ENCODE data around the gene UBR3.
A peak's percentile ranks its signal among the peaks of the same experiment; 100 is the strongest.
"Not testable (repeated sequence)": the region's sequence is repeated elsewhere in the genome, so short reads cannot be mapped to it uniquely, and the experiment has no call there.

UBR3 gene

DNA sequence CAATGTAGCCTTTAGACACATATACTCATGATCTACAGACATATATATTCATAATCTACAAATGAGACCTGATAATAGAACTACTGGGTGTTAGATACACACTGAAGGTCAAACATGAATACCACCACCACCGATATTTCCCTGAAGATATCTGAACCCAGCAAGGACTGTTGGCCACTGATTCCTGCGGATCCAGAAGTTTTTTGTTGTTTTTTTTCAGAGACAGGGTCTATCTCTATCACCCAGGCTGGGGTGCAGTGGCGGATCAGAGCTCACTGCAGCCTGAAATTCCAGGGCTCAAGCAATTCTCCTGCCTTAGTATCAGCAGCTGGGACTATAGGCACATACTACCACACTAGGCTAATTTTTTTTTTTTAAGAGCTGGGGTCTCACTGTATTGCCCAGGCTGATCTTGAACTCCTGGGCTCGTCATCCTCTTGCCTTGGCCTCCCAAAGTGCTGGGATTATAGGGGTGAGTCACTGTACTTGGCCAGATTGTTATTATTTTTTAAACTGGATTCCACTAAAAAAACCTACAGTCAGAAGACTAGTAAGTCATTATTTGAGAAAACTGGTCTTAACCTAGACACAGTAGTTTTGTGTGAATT lies 4.4 kb upstream of the UBR3 start:
- Histone ChIP-seq H3K36me3 (ENCODE audit: insufficient read depth, low read length) (peaks cover 9% of the 10 kb centered on the region; the same call in 1 of the 2 replicates), H2AFZ (ENCODE audit: low read length, unreplicated experiment) (no peak overlapping the region), H3K27ac (ENCODE audit: low read depth, low read length) (peak overlapping the region; percentile 46), H3K27me3 (ENCODE audit: insufficient read depth, low read length) (no peaks in the 10 kb centered on the region), H3K79me2 (ENCODE audit: control insufficient read depth, insufficient read depth, low read length, unreplicated experiment) (peaks cover 46% of the 10 kb centered on the region), H3K4me1 (ENCODE audit: control insufficient read depth, insufficient read depth, low read length, unreplicated experiment) (peaks cover 46% of the 10 kb centered on the region), H3K4me3 (ENCODE audit: low read depth, low read length) (peak overlapping the region; percentile 82)

DNA sequence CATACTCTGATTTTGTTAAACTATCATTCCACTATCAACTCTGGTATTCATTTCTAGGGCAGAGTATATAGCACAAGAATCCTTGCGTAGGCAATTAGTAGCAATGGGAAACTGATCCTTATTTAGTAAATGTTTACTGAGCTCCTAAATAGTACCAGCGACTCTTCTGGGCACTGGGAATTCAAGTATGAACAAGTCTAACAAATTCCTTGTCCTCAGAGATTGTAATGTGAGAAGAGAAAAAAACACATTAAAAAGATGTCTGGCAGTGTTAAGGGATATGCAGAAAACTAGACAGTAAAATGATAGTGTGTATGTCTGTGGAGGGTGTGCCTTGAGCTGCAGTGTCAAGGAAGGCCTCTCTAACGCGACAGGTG lies 3.3 kb upstream of the UBR3 start:
- peak overlapping the region; percentile 46 for H3K27ac ChIP-seq (ENCODE audit: low read depth, low read length)
- H2AFZ ChIP-seq (ENCODE audit: low read length, unreplicated experiment) = peak overlapping the region; percentile 75
- H3K4me1 ChIP-seq (ENCODE audit: control insufficient read depth, insufficient read depth, low read length, unreplicated experiment) = peaks cover 36% of the 10 kb centered on the region
- H3K4me3 ChIP-seq (ENCODE audit: low read depth, low read length) = peak overlapping the region; percentile 82
- no peaks in the 10 kb centered on the region for H3K27me3 ChIP-seq (ENCODE audit: insufficient read depth, low read length)
- H3K79me2 ChIP-seq (ENCODE audit: control insufficient read depth, insufficient read depth, low read length, unreplicated experiment) = peaks cover 52% of the 10 kb centered on the region
- no peaks in the 10 kb centered on the region; the same call in 1 of the 2 replicates for H3K36me3 ChIP-seq (ENCODE audit: insufficient read depth, low read length)

DNA sequence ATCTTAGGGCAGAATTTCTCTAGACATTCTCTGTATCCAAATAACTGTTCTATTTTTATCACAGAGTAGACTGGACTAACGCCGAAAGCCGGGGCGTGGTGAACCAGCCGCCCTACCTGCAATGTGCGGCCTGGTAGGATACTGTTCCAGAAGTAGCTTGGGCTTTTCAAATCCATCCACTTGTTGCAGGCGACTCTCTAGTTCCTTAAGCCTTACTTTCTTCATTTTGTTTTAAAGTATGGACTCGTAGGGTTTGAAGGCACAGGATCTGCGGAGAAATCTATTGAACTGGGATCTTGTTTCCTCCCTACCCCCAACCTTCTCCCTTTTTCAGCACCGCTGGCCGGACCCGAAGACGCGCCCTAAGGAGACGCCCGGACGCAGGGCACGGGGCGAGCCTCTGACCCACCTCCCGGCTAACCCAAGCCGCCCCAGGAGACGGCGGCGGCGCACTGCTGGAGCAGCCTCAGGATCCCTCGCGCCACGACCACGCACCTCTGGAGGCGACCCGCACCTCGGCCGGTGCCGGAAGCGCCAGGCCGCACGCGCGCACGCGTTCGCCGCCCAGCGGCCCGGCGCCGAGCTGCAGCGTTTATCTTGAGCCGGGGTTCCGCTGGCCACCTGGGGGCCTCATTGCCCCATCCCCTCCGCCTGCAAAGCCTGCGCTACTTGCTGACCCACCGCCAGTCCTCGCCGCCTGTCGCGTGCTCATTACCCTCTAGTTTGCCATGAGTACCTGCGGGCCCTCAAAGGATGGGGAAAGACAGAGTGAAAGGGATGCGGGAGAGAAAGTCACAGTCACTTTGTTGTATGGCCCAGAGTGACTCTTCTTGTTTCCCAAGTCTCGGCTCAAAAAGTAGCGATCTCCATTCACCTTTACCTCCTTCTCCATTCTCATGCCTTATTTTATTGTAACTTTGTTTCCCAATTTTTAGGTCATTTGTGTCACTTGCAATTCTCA lies 2.6 kb upstream of the UBR3 start, which contains the start of gene METTL5:
TSS of gene METTL5 (minus strand) at position 533 of the 961 bp plus-strand sequence. CDS start at position 225, 308 bp downstream.
- Histone ChIP-seq H3K27ac (ENCODE audit: low read depth, low read length) (peak within 1 kb of the TSS; percentile 46), H3K79me2 (ENCODE audit: control insufficient read depth, insufficient read depth, low read length, unreplicated experiment) (peaks cover 59% of the 10 kb centered on the region), H3K4me1 (ENCODE audit: control insufficient read depth, insufficient read depth, low read length, unreplicated experiment) (peaks cover 31% of the 10 kb centered on the region)

DNA sequence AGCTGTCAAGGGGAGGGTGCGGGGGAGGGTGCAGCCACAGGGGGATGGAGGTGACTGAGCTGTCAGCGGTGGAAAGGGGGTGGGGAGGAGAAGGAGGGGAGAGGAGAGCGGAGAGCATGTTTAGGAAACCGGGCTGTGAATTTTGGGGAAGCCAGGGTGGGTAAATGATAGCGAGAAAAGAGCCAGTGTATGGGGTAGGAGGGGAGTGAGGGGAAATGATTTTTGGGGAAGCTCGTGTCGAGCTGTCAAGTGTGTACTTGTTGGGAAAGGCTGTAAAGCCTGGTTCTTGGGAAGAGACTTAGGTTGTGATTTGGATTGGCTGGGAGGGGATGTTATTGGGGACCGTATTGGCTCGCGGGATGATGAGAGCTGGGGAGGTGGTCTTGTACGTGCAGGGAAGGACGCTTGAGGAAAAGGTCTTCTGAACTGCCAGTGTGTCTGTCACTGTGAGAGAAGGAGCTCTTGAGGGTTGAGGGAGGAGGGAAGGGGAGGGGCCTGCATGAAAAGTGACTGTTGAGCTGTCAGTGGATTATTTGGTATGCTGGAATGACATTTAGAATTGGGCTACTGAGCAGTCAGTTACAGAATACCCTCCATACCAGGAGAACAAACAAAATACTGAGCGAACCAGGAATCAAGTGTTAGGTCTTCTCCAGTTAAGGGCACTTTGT lies 1.0 kb downstream of the UBR3 start:
- no peak overlapping the region for H2AFZ ChIP-seq (ENCODE audit: low read length, unreplicated experiment)
- peak overlapping the region; percentile 98 for H3K4me3 ChIP-seq (ENCODE audit: low read depth, low read length)
- H3K27ac ChIP-seq (ENCODE audit: low read depth, low read length) = peak overlapping the region; percentile 65; the same call in 1 of the 2 replicates

More for the DNA sequence above, 2.6 kb upstream of the UBR3 start, which contains the start of gene METTL5:
- H3K27me3 ChIP-seq (ENCODE audit: insufficient read depth, low read length) = no peaks in the 10 kb centered on the region
- H2AFZ ChIP-seq (ENCODE audit: low read length, unreplicated experiment) = peak within 1 kb of the TSS; percentile 75
- H3K36me3 ChIP-seq (ENCODE audit: insufficient read depth, low read length) = no peaks in the 10 kb centered on the region
- peak within 1 kb of the TSS; percentile 82 for H3K4me3 ChIP-seq (ENCODE audit: low read depth, low read length)

DNA sequence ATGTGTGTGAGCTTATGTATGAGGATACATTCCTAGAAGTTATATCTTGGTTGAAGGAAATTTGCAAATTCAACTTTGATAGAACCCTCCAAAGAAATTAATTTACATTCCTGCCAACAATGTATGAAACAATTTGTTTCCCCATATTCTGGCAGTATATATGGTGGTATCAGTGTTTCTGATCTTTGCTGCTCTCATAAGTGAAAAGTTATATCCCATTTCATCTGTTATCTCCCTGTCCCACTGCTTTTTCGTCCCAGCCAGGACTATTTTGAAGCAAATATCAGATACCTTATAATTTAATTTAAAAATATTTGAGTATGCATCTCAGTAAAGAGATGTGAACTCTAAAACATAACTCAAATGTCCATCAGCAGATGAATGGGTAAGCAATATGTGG lies 7.1 kb downstream of the UBR3 start:
- Histone ChIP-seq H3K4me3 (ENCODE audit: low read depth, low read length) (no peak overlapping the region), H2AFZ (ENCODE audit: low read length, unreplicated experiment) (no peak overlapping the region), H3K27ac (ENCODE audit: low read depth, low read length) (no peak overlapping the region), H3K27me3 (ENCODE audit: insufficient read depth, low read length) (no peaks in the 10 kb centered on the region), H3K36me3 (ENCODE audit: insufficient read depth, low read length) (peaks cover 3% of the 10 kb centered on the region; the same call in 1 of the 2 replicates), H3K4me1 (ENCODE audit: control insufficient read depth, insufficient read depth, low read length, unreplicated experiment) (peaks cover 8% of the 10 kb centered on the region), H3K79me2 (ENCODE audit: control insufficient read depth, insufficient read depth, low read length, unreplicated experiment) (peaks cover 80% of the 10 kb centered on the region)

More for the DNA sequence above, 1.0 kb downstream of the UBR3 start:
- Histone ChIP-seq H3K4me1 (ENCODE audit: control insufficient read depth, insufficient read depth, low read length, unreplicated experiment) (peaks cover 15% of the 10 kb centered on the region), H3K36me3 (ENCODE audit: insufficient read depth, low read length) (peaks cover 3% of the 10 kb centered on the region; the same call in 1 of the 2 replicates), H3K79me2 (ENCODE audit: control insufficient read depth, insufficient read depth, low read length, unreplicated experiment) (peaks cover 66% of the 10 kb centered on the region), H3K27me3 (ENCODE audit: insufficient read depth, low read length) (no peaks in the 10 kb centered on the region)

DNA sequence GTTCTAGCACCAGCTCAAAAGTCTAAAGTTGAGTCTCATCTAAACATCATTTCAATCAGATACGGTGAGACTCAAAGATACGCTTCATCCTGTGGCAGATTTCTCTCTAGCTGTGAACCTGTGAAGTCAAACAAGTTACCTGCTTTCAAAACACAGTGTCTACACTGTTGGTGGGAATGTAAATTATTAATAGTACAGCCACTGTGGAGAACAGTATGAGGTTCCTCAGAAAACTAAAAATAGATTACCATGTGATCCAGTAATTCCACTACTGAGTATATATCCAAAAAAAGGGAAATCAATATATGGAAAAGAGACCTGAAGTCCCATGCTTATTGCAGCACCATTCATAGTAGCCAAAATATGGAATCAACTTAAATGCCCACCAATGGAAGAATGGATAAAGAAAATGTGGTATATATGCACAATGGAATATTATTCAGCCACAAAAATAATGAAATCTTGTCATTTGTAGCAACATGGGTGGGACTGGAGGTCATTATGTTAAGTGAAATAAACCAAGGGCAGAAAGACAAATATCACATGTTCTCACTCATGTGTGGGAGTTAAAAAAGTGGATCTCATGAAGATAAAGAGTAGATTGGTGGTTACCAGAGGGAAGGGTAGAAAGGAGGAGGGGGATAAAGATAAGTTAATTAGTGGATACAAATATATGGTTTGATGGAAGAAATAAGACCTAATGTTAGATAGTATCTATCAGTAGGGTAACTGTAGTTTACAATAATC lies 11.7 kb downstream of the UBR3 start:
- Histone ChIP-seq H3K27ac (ENCODE audit: low read depth, low read length) (no peak overlapping the region), H3K79me2 (ENCODE audit: control insufficient read depth, insufficient read depth, low read length, unreplicated experiment) (peaks cover 60% of the 10 kb centered on the region)

DNA sequence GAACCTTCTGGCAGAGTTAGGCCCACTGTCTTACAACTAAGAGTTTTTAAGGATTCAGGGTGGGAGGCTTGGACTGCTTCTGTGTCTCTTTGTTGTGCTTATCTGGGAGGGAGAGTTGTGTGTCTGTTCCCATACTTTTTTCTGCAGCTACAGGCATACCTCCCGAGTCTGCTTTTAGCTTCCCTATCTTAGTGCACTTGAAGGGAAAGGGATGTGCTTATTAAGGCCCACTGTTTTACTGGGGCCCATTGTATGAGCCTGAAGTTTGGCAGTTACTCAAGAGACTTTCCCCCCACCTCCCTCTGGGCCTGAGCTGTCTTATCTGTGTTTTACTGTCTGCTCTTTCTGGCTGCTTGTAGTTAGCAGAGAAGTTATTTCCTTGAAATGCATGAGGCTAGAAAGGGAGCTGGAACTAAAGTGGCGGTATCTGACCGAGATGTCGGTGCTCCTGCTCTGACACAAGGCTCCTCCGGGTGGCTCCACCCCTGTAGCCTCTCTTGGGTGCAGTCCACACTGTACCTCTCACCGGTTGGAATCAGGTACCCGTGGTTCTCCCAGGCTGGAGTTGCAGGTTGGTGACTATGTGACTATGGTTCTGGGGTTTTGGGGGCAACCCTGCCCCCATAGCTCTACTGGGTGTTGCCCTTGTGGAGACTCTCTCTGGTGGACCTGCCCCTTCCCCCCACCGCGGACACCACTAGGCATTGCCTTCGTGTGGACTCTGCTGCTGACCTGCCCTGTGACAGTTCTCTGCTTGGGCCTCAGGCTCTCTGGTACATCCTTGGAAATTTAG lies 12.9 kb downstream of the UBR3 start:
- Histone ChIP-seq H3K4me3 (ENCODE audit: low read depth, low read length) (no peak overlapping the region), H3K36me3 (ENCODE audit: insufficient read depth, low read length) (no peaks in the 10 kb centered on the region), H3K27me3 (ENCODE audit: insufficient read depth, low read length) (no peaks in the 10 kb centered on the region), H2AFZ (ENCODE audit: low read length, unreplicated experiment) (no peak overlapping the region), H3K27ac (ENCODE audit: low read depth, low read length) (no peak overlapping the region), H3K4me1 (ENCODE audit: control insufficient read depth, insufficient read depth, low read length, unreplicated experiment) (no peaks in the 10 kb centered on the region), H3K79me2 (ENCODE audit: control insufficient read depth, insufficient read depth, low read length, unreplicated experiment) (peaks cover 60% of the 10 kb centered on the region)

More for the DNA sequence above, 11.7 kb downstream of the UBR3 start:
- no peaks in the 10 kb centered on the region for H3K4me1 ChIP-seq (ENCODE audit: control insufficient read depth, insufficient read depth, low read length, unreplicated experiment)
- no peak overlapping the region for H2AFZ ChIP-seq (ENCODE audit: low read length, unreplicated experiment)
- no peak overlapping the region for H3K4me3 ChIP-seq (ENCODE audit: low read depth, low read length)
- no peaks in the 10 kb centered on the region for H3K36me3 ChIP-seq (ENCODE audit: insufficient read depth, low read length)
- no peaks in the 10 kb centered on the region for H3K27me3 ChIP-seq (ENCODE audit: insufficient read depth, low read length)

DNA sequence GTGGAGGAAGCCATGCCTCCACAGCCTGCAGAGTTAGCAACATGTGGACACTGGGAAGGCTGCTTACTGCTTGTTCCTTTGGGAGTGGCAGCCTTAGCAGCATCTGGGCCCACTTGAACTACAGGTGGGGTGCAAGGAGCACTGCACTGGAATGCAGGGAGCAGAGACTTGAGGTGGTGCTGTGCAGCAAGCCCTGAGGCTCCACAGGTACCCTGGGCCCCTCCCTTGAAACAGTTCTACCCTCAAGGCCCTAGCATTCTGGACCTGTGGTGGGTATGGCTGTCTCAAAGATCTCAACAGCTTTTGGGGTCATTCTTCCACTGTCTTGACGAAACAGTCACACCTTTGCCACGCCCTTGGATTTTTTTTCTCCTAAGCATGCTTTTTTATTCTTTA lies 13.5 kb downstream of the UBR3 start:
- H3K79me2 ChIP-seq (ENCODE audit: control insufficient read depth, insufficient read depth, low read length, unreplicated experiment) = peaks cover 61% of the 10 kb centered on the region
- no peaks in the 10 kb centered on the region for H3K36me3 ChIP-seq (ENCODE audit: insufficient read depth, low read length)
- no peak overlapping the region for H2AFZ ChIP-seq (ENCODE audit: low read length, unreplicated experiment)
- no peak overlapping the region for H3K4me3 ChIP-seq (ENCODE audit: low read depth, low read length)
- H3K27ac ChIP-seq (ENCODE audit: low read depth, low read length) = no peak overlapping the region
- H3K27me3 ChIP-seq (ENCODE audit: insufficient read depth, low read length) = no peaks in the 10 kb centered on the region
- H3K4me1 ChIP-seq (ENCODE audit: control insufficient read depth, insufficient read depth, low read length, unreplicated experiment) = no peaks in the 10 kb centered on the region

DNA sequence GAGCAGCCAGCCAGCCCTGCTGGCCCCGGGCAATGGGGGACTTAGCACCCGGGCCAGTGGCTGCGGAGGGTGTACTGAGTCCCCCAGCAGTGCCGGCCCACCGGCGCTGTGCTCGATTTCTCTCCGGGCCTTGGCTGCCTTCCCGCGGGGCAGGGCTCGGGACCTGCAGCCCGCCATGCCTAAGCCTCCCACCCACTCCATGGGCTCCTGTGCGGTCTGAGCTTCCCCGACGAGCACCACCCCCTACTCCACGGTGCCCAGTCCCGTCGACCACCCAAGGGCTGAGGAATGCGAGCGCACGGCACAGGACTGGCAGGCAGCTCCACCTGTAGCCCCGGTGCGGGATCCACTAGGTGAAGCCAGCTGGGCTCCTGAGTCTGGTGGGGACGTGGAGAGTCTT lies 14.4 kb downstream of the UBR3 start:
- H2AFZ ChIP-seq (ENCODE audit: low read length, unreplicated experiment); H3K4me3 ChIP-seq (ENCODE audit: low read depth, low read length); H3K27ac ChIP-seq (ENCODE audit: low read depth, low read length); H3K27me3 ChIP-seq (ENCODE audit: insufficient read depth, low read length); H3K36me3 ChIP-seq (ENCODE audit: insufficient read depth, low read length); H3K4me1 ChIP-seq (ENCODE audit: control insufficient read depth, insufficient read depth, low read length, unreplicated experiment): not testable (repeated sequence)
- H3K79me2 ChIP-seq (ENCODE audit: control insufficient read depth, insufficient read depth, low read length, unreplicated experiment) = peaks cover 64% of the 10 kb centered on the region
